T-helper 17 cell (primary cell): Measurements from ENCODE around the gene KBTBD6. TPM values are rescaled to one million over a fixed set of nuclear protein-coding genes. Genes with fewer than 3 reads are reported as not detected.
"Not testable (repeated sequence)": the region's sequence is repeated elsewhere in the genome, so short reads cannot be mapped to it uniquely, and the experiment has no call there.

Source experiments
- ATAC-seq: fragments of 150-1000 bp; cut with Tn5 transposase; 2 replicates; pipeline ENCODE4 v1.10.0; 2021; ENCODE audit warnings: mild to moderate bottlenecking, moderate library complexity
- DNase-seq, 3 donors: peaks; one replicate each; pipeline versions ENCODE4 v3.0.0 to v3.0.0-alpha.2; 2020 to 2021
- H3K9me3 ChIP-seq: one replicate; pipeline ENCODE4 v1.7.0; 2013; ENCODE audit warnings: low read length, mild to moderate bottlenecking; ENCODE audit not compliant: control insufficient read depth, poor library complexity, severe bottlenecking
- H3K27ac Mint-ChIP-seq: one replicate; pipeline ENCODE4 v1.8.0; 2022; ENCODE audit warnings: mild to moderate bottlenecking, moderate library complexity, mixed read lengths
- H3K27me3 Mint-ChIP-seq: one replicate; pipeline ENCODE4 v1.8.0; 2022; ENCODE audit warnings: mixed read lengths
- H3K36me3 Mint-ChIP-seq: one replicate; pipeline ENCODE4 v1.8.0; 2022; ENCODE audit warnings: low read depth, mixed read lengths
- H3K4me1 Mint-ChIP-seq: one replicate; pipeline ENCODE4 v1.8.0; 2022; ENCODE audit warnings: mild to moderate bottlenecking, mixed read lengths
- H3K4me3 Mint-ChIP-seq: one replicate; pipeline ENCODE4 v1.8.0; 2022; ENCODE audit warnings: mild to moderate bottlenecking, moderate library complexity, mixed read lengths
- total RNA-seq, 4 donors: library from RNA in 2 of 4; stranded (reverse) in 2 of 4; gene quantifications; one replicate each; pipeline ENCODE4 v1.2.3 and lab custom pipeline; 2022 to 2026

KBTBD6 gene, protein sequence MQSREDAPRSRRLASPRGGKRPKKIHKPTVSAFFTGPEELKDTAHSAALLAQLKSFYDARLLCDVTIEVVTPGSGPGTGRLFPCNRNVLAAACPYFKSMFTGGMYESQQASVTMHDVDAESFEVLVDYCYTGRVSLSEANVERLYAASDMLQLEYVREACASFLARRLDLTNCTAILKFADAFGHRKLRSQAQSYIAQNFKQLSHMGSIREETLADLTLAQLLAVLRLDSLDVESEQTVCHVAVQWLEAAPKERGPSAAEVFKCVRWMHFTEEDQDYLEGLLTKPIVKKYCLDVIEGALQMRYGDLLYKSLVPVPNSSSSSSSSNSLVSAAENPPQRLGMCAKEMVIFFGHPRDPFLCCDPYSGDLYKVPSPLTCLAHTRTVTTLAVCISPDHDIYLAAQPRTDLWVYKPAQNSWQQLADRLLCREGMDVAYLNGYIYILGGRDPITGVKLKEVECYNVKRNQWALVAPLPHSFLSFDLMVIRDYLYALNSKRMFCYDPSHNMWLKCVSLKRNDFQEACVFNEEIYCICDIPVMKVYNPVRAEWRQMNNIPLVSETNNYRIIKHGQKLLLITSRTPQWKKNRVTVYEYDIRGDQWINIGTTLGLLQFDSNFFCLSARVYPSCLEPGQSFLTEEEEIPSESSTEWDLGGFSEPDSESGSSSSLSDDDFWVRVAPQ
- total RNA-seq = 1 to 10 TPM; 4.7 to 4.9 TPM
- total RNA-seq (lab: John Stamatoyannopoulos, UW) = 15.7 to 18.8 reads per million in 2 donors

- no peaks in the 10 kb centered on the region for H3K9me3 ChIP-seq
- peak; percentile 97 for ATAC-seq
- H3K36me3 Mint-ChIP-seq = peaks cover 2% of the 10 kb centered on the region
- DNase-seq = peak; percentile 82 to 86 (median 82)
- peak within 1 kb of the TSS; percentile 98 for H3K4me3 Mint-ChIP-seq
- no peaks in the 10 kb centered on the region for H3K27me3 Mint-ChIP-seq
- H3K27ac Mint-ChIP-seq = peak within 1 kb of the TSS; percentile 95
- H3K4me1 Mint-ChIP-seq = peaks cover 26% of the 10 kb centered on the region
Measured at GRCh38 chr13:41132512-41133152, at the start of gene KBTBD6. Gene KBTBD6 (minus strand): TSS chr13:41132802. CDS start chr13:41132511, 291 bp downstream.

- Mint-ChIP-seq H3K27me3 (no peaks in the 10 kb centered on the region), H3K36me3 (no peaks in the 10 kb centered on the region), H3K27ac (no peak overlapping the region), H3K4me3 (no peak overlapping the region), H3K4me1 (no peaks in the 10 kb centered on the region)
- ATAC-seq (no peak), DNase-seq (no peak)
- H3K9me3 ChIP-seq = no peaks in the 10 kb centered on the region
Measured at GRCh38 chr13:41182231-41182630, 49.6 kb upstream of the KBTBD6 start.

- no peak for DNase-seq
- no peak overlapping the region for H3K27ac Mint-ChIP-seq
- H3K27me3 Mint-ChIP-seq = no peaks in the 10 kb centered on the region
- ATAC-seq = no peak
- H3K9me3 ChIP-seq = peaks cover 3% of the 10 kb centered on the region
- no peaks in the 10 kb centered on the region for H3K4me1 Mint-ChIP-seq
- H3K36me3 Mint-ChIP-seq = no peaks in the 10 kb centered on the region
- no peak overlapping the region for H3K4me3 Mint-ChIP-seq
Measured at GRCh38 chr13:41179593-41180250, 47.1 kb upstream of the KBTBD6 start.

- Mint-ChIP-seq H3K4me1 (no peaks in the 10 kb centered on the region), H3K27ac (no peak overlapping the region), H3K4me3 (no peak overlapping the region), H3K36me3 (no peaks in the 10 kb centered on the region), H3K27me3 (no peaks in the 10 kb centered on the region)
- H3K9me3 ChIP-seq = peaks cover 3% of the 10 kb centered on the region
- no peak for DNase-seq
- no peak for ATAC-seq
Measured at GRCh38 chr13:41178040-41178439, 45.4 kb upstream of the KBTBD6 start.

- no peak for DNase-seq
- H3K4me3 Mint-ChIP-seq = no peak overlapping the region
- H3K9me3 ChIP-seq = peaks cover 3% of the 10 kb centered on the region
- H3K27ac Mint-ChIP-seq = no peak overlapping the region
- no peak for ATAC-seq
- peaks cover 3% of the 10 kb centered on the region for H3K36me3 Mint-ChIP-seq
- H3K4me1 Mint-ChIP-seq = no peaks in the 10 kb centered on the region
- H3K27me3 Mint-ChIP-seq = no peaks in the 10 kb centered on the region
Measured at GRCh38 chr13:41177616-41178015, 45.0 kb upstream of the KBTBD6 start.

DNA sequence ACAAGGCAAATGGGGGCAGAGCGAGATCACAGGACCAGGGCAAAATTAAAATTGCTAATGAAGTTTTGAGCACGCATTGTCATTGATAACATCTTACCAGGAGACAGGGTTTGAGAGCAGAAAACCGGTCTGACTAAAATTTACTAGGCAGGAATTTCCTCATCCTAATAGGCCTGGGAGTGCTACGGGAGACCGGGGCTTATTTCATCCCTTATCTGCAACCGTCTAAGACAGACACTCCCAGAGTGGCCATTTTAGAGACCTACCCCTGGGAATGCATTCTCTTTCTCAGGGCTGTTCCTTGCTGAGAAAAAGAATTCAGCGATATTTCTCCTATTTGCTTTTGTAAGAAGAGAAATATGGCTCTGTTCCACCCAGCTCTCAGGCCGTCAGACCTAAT, 43.0 kb upstream of the KBTBD6 start:
- ATAC-seq, H3K27ac Mint-ChIP-seq, H3K4me3 Mint-ChIP-seq, H3K4me1 Mint-ChIP-seq, H3K27me3 Mint-ChIP-seq, H3K9me3 ChIP-seq, H3K36me3 Mint-ChIP-seq, DNase-seq: not testable (repeated sequence)

- no peaks in the 10 kb centered on the region for H3K36me3 Mint-ChIP-seq
- no peaks in the 10 kb centered on the region for H3K9me3 ChIP-seq
- ATAC-seq = no peak
- H3K4me3 Mint-ChIP-seq = no peak overlapping the region
- H3K4me1 Mint-ChIP-seq = peaks cover 2% of the 10 kb centered on the region
- no peak for DNase-seq
- H3K27ac Mint-ChIP-seq = no peak overlapping the region
- H3K27me3 Mint-ChIP-seq = no peaks in the 10 kb centered on the region
Measured at GRCh38 chr13:41162151-41162550, 29.5 kb upstream of the KBTBD6 start.

DNA sequence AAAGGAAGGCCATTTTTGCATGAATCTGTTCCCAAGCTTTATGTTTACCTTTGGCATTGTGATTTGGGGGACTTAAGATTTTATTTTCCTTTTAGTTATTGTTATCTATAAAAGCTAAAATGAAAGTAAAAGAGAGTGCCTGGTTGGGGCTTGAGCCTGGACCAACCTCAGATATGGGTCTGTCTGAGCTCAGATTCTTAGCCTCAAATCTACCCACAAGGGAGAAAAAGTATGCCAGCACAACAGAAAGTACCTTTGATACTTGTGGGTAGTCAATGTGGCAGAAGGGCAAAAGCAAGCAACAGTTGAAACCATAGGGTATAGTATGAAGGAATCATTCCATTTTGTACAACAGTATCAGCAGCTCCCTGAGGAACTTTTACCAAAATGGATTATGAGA, 26.6 kb upstream of the KBTBD6 start:
- H3K4me1 Mint-ChIP-seq = no peaks in the 10 kb centered on the region
- no peak overlapping the region for H3K4me3 Mint-ChIP-seq
- peak; percentile 35 for ATAC-seq
- no peak overlapping the region for H3K27ac Mint-ChIP-seq
- H3K36me3 Mint-ChIP-seq = no peaks in the 10 kb centered on the region
- no peaks in the 10 kb centered on the region for H3K9me3 ChIP-seq
- no peak for DNase-seq
- H3K27me3 Mint-ChIP-seq = no peaks in the 10 kb centered on the region

GRCh38 chr13:41157048-41157717, 24.6 kb upstream of the KBTBD6 start:
- no peak for ATAC-seq
- no peaks in the 10 kb centered on the region for H3K27me3 Mint-ChIP-seq

GRCh38 chr13:41156620-41157019, 24.0 kb upstream of the KBTBD6 start:
- no peaks in the 10 kb centered on the region for H3K36me3 Mint-ChIP-seq
- H3K27ac Mint-ChIP-seq = no peak overlapping the region
- ATAC-seq = no peak
- no peaks in the 10 kb centered on the region for H3K27me3 Mint-ChIP-seq
- H3K9me3 ChIP-seq = peaks cover 5% of the 10 kb centered on the region
- DNase-seq = no peak
- H3K4me1 Mint-ChIP-seq = no peaks in the 10 kb centered on the region
- no peak overlapping the region for H3K4me3 Mint-ChIP-seq

More at GRCh38 chr13:41157048-41157717, 24.6 kb upstream of the KBTBD6 start:
- no peak for DNase-seq
- Mint-ChIP-seq H3K4me3 (no peak overlapping the region), H3K4me1 (no peaks in the 10 kb centered on the region), H3K27ac (no peak overlapping the region), H3K36me3 (no peaks in the 10 kb centered on the region)
- peaks cover 5% of the 10 kb centered on the region for H3K9me3 ChIP-seq

DNA sequence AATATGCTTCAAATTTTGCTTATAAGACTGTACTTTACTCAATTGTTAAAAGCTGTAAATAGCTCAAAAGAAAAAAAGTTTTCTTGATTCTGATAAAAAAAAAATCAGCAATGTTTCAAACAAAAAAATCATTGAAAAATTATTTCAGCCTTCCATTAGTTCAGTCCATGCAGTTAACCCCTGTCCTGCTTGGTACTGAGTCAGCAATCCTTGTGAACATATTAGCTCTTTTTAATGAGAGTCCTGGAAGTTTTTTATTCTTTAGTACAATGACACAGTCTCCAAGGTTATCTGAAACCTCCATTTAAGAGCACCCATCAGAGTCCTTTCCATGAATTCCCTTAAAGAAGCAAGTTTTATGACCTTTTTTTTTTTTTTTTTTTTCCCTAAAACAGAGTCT, 21.4 kb upstream of the KBTBD6 start:
- no peak overlapping the region for H3K4me3 Mint-ChIP-seq
- DNase-seq = no peak
- H3K27ac Mint-ChIP-seq = no peak overlapping the region
- no peaks in the 10 kb centered on the region for H3K27me3 Mint-ChIP-seq
- no peak for ATAC-seq
- no peaks in the 10 kb centered on the region for H3K4me1 Mint-ChIP-seq
- no peaks in the 10 kb centered on the region for H3K36me3 Mint-ChIP-seq
- H3K9me3 ChIP-seq = peaks cover 20% of the 10 kb centered on the region

GRCh38 chr13:41152005-41152404, 19.4 kb upstream of the KBTBD6 start:
- no peaks in the 10 kb centered on the region for H3K36me3 Mint-ChIP-seq
- H3K9me3 ChIP-seq = peaks cover 27% of the 10 kb centered on the region
- H3K4me3 Mint-ChIP-seq = no peak overlapping the region
- no peak overlapping the region for H3K27ac Mint-ChIP-seq
- ATAC-seq (no peak), DNase-seq (no peak)
- H3K4me1 Mint-ChIP-seq = no peaks in the 10 kb centered on the region
- H3K27me3 Mint-ChIP-seq = no peaks in the 10 kb centered on the region
